K562 (cell line): ENCODE data around the gene OSBPL1A.

Experiments
- CBX1 ChIP-seq: sonication (generic); IDR thresholded peaks from 2 replicates; pipeline ENCODE4 v1.6.1; 2016; ENCODE audit warnings: antibody characterized with exemption, low read depth, mild to moderate bottlenecking
- FOXM1 ChIP-seq, 2 experiments: fragments of 450-650 bp in 1 of 2; sonication (generic) in 1 of 2; formaldehyde crosslinking in 1 of 2; IDR thresholded peaks; 2 replicates each; pipeline versions ENCODE4 v1.6.1 to v1.9.0; 2017 to 2022; ENCODE audit warnings: low read depth in 2 of 2, mild to moderate bottlenecking in 2 of 2, missing genetic modification reagents in 1 of 2, moderate library complexity in 1 of 2
- TAF1 ChIP-seq: IDR thresholded peaks from 2 replicates; pipeline ENCODE4 v1.6.1; 2011; ENCODE audit warnings: mild to moderate bottlenecking, low read length, moderate library complexity; ENCODE audit not compliant: insufficient read depth, control insufficient read depth, severe bottlenecking; ENCODE audit errors: extremely low read depth
- TF ChIP-seq, protein P1 (sequence below), 3 experiments: IDR thresholded peaks in 2 of 3; conservative IDR thresholded peaks in 1 of 3; 2 replicates each; pipeline ENCODE4 v1.5.1; 2011 to 2012; ENCODE audit warnings: low read length in 3 of 3, mild to moderate bottlenecking in 3 of 3, control low read depth in 2 of 3, improper control_type of control experiment in 1 of 3, inconsistent platforms in 1 of 3, low read depth in 1 of 3, mixed read lengths in 1 of 3, moderate library complexity in 1 of 3; ENCODE audit not compliant: insufficient read depth in 2 of 3
- TF ChIP-seq, protein P2 (sequence below): sonication (generic); formaldehyde crosslinking; IDR thresholded peaks from 2 replicates; pipeline ENCODE4 v1.8.1; 2022; ENCODE audit warnings: missing genetic modification reagents

DNA sequence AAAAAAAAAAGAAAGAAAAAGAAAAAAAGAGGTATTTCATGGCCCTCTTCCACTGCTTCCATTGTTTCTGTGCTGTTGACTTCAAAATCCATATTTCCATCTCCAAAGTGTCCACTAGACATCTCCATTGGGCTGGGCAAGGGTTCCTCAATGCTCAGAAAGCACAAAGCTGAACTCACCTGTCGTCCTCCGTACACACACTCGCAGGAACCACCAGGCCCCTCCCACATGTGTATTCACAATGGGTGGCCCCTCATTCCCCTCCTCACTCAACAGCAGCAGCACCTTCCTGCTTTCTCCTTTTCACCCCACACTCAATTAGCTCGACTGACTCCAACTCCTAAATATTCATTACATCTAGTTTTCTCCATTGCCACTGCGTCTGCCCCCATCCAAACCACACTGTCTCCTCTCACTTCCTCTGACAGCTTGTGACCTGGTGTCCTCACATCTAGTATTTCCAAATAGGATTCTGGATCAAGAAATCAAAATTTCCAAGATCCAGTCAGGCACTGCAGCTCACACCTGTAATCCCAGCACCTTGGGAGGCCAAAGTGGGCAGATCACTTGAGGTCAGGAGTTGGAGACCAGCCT is 25.2 kb downstream of the OSBPL1A start:
- TF ChIP-seq, protein P1, sequence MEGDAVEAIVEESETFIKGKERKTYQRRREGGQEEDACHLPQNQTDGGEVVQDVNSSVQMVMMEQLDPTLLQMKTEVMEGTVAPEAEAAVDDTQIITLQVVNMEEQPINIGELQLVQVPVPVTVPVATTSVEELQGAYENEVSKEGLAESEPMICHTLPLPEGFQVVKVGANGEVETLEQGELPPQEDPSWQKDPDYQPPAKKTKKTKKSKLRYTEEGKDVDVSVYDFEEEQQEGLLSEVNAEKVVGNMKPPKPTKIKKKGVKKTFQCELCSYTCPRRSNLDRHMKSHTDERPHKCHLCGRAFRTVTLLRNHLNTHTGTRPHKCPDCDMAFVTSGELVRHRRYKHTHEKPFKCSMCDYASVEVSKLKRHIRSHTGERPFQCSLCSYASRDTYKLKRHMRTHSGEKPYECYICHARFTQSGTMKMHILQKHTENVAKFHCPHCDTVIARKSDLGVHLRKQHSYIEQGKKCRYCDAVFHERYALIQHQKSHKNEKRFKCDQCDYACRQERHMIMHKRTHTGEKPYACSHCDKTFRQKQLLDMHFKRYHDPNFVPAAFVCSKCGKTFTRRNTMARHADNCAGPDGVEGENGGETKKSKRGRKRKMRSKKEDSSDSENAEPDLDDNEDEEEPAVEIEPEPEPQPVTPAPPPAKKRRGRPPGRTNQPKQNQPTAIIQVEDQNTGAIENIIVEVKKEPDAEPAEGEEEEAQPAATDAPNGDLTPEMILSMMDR (IDR thresholded peaks at IDR 0.05 in 2 of 3, conservative IDR thresholded peaks at IDR 0.05 in 1 of 3; ENCODE audit: insufficient read depth in 2 of 3, low read depth in 1 of 3, low read length in 3 of 3) = no peak
- TF ChIP-seq FOXM1 (IDR thresholded peaks at IDR 0.05; ENCODE audit: low read depth) = no peak
- no peak for TF ChIP-seq FOXM1 (CRISPR knock-in tag; IDR thresholded peaks at IDR 0.05; ENCODE audit: low read depth)
- TF ChIP-seq, protein P2, sequence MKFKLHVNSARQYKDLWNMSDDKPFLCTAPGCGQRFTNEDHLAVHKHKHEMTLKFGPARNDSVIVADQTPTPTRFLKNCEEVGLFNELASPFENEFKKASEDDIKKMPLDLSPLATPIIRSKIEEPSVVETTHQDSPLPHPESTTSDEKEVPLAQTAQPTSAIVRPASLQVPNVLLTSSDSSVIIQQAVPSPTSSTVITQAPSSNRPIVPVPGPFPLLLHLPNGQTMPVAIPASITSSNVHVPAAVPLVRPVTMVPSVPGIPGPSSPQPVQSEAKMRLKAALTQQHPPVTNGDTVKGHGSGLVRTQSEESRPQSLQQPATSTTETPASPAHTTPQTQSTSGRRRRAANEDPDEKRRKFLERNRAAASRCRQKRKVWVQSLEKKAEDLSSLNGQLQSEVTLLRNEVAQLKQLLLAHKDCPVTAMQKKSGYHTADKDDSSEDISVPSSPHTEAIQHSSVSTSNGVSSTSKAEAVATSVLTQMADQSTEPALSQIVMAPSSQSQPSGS (CRISPR knock-in tag) = no peak
- no peak for TF ChIP-seq TAF1
- no peak for TF ChIP-seq CBX1
